SH-SY5Y (cell line): ENCODE data around the gene PPL.

Experiments
- GATA2 ChIP-seq: IDR thresholded peaks from 2 replicates; pipeline ENCODE4 v1.6.1; 2011; ENCODE audit warnings: mild to moderate bottlenecking, low read depth, low read length
- GATA3 ChIP-seq: IDR thresholded peaks from 2 replicates; pipeline ENCODE4 v1.6.1; 2011; ENCODE audit warnings: low read depth, mild to moderate bottlenecking, low read length, moderate library complexity

DNA sequence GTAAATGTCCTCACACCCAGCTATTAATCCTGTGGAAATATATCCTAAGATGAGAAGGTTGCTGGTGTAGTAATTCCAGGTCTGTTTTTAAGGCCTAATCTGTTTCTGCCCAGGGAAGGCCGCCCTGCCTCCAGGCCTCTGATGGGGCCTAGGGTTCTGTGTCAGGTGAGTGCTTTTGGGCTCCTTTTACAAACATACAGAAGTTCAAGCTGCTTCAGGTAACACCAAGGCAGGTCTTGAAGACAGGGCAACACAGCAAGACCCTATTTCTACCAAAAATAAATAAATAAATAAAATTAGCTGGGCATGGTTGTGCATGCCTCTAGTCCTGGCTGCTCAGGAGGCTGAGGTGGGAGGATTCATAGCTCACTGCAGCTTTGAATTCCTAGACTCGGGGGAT, 9.3 kb downstream of the PPL start:
- TF ChIP-seq GATA2 (no peak), GATA3 (no peak)
